Lower lobe of right lung (tissue), 2 donors: ENCODE results near the gene LMCD1. TPM values are rescaled to one million over a fixed set of nuclear protein-coding genes. Genes with fewer than 3 reads are reported as not detected.

Experiments used
- ATAC-seq, 2 donors: fragments of 200-7000 bp; cut with Tn5 transposase; one replicate each; pipeline ENCODE4 v1.9.1; 2020 to 2022; ENCODE audit warnings: mild to moderate bottlenecking in 2 of 2, moderate library complexity in 2 of 2
- DNase-seq: peaks from one replicate; pipeline ENCODE4 v3.0.0-alpha.2; 2020
- H3K27ac ChIP-seq: fragments of 200-600 bp; one replicate; pipeline ENCODE4 v1.8.0; 2022
- H3K27me3 ChIP-seq: fragments of 200-600 bp; one replicate; pipeline ENCODE4 v1.8.0; 2022; ENCODE audit warnings: low read depth
- H3K36me3 ChIP-seq: fragments of 200-600 bp; one replicate; pipeline ENCODE4 v1.8.0; 2022; ENCODE audit warnings: mild to moderate bottlenecking
- H3K4me1 ChIP-seq: fragments of 200-600 bp; one replicate; pipeline ENCODE4 v1.8.0; 2022
- H3K4me3 ChIP-seq: fragments of 200-600 bp; one replicate; pipeline ENCODE4 v1.8.0; 2022; ENCODE audit warnings: mild to moderate bottlenecking
- H3K9me3 ChIP-seq: fragments of 200-600 bp; one replicate; pipeline ENCODE4 v1.8.0; 2022
- CTCF ChIP-seq: fragments of 200-600 bp; IDR thresholded peaks from one replicate; pipeline ENCODE4 v1.8.0; 2022; ENCODE audit warnings: antibody characterized with exemption, mild to moderate bottlenecking
- intact Hi-C: fragments of 100-400 bp; cut with DNase I; formaldehyde crosslinking; loops from one replicate; pipeline ENCODE4 v1.11.0; 2022
- total RNA-seq: library from RNA; stranded (reverse); fragmentation: NEBNext Ultra II Directional; extraction: Animal tissue kit (Norgen Biotek cat#: 25700); gene quantifications from one replicate; pipeline ENCODE4 v1.2.1, GENCODE V29; 2021
- donor health status: DM: no; HTN: yes; CAD: no; lungs with severe emphysema.

LMCD1 gene
- total RNA-seq, 1 donor from 2014 or later = 93.6 TPM

DNA sequence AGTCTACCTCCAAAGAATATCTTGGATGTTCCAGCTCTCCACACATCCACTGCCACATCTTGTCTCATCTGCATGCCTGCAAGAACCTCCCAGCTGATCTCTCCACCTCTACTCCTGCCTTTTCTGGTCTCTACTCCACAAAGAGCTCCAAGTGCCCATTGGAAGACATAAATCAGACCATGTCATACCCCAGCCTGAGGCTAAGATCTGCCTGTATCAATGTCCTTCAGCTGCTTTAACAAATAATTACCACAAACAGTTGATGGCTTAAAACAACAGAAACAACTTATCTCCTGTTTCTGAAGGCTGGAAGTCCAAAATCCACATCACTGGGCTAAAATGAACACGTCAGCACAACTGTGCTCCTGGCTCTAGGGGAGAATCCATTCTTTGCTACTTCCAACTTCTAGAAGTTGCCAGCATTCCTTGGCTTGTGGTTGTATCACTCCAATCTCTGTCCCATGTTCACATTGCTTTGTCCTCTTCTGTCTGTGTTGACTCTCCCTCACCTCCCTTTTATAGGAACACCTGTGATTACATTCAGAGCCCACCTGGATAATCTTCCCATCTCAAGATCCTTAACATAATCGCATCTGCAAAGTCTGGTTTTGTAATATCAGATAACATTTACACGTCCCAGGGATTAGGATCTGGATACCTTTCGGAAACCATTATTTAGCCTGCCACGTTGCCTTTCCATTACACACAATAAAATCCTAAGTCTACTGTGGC lies 17.0 kb upstream of the LMCD1 start:
- Histone ChIP-seq H3K27ac (no peak overlapping the region), H3K9me3 (no peaks in the 10 kb centered on the region), H3K4me1 (peaks cover 21% of the 10 kb centered on the region), H3K4me3 (no peak overlapping the region), H3K27me3 (no peaks in the 10 kb centered on the region), H3K36me3 (no peaks in the 10 kb centered on the region)
- DNase-seq (no peak), ATAC-seq (no peak)
- TF ChIP-seq CTCF = no peak
- intact Hi-C loops = no loop called here

- intact Hi-C loops = no loop called here
These were observed 16.3 kb upstream of the LMCD1 start for GRCh38 chr3:8485141-8485870.

DNA sequence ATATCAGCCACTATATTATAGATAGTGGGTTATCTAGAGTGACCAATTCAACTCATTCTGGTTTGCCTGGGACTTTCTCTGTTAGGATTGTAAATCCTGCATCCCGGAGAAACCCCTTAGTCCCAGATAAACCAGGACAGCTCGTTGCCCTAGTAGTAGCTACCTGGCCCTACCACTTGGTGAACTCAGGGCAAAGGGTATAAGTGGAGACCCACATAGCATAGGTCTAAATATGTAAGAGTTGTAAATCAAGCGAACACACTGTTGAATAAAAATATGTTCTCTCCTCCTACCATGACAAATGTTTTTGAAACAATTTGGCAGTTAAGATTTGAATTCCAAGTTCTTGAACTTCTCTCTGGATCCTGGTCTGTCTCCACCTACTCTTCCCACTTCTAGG lies 15.7 kb upstream of the LMCD1 start:
- ATAC-seq (no peak), DNase-seq (no peak)
- Histone ChIP-seq H3K4me1 (peaks cover 32% of the 10 kb centered on the region), H3K27ac (no peak overlapping the region), H3K36me3 (no peaks in the 10 kb centered on the region), H3K27me3 (no peaks in the 10 kb centered on the region), H3K4me3 (no peak overlapping the region), H3K9me3 (no peaks in the 10 kb centered on the region)
- no peak for TF ChIP-seq CTCF
- intact Hi-C loops = no loop called here

More at GRCh38 chr3:8485141-8485870, 16.3 kb upstream of the LMCD1 start:
- H3K9me3 ChIP-seq = no peaks in the 10 kb centered on the region
- DNase-seq (no peak), ATAC-seq (no peak)
- H3K36me3 ChIP-seq = no peaks in the 10 kb centered on the region
- no peaks in the 10 kb centered on the region for H3K27me3 ChIP-seq
- peaks cover 28% of the 10 kb centered on the region for H3K4me1 ChIP-seq
- TF ChIP-seq CTCF = no peak
- H3K4me3 ChIP-seq = no peak overlapping the region
- H3K27ac ChIP-seq = no peak overlapping the region

GRCh38 chr3:8486434-8486833 lies 15.2 kb upstream of the LMCD1 start:
- no peaks in the 10 kb centered on the region for H3K27me3 ChIP-seq
- ATAC-seq = no peak
- no peak overlapping the region for H3K4me3 ChIP-seq
- no peak for TF ChIP-seq CTCF
- intact Hi-C loops = no loop called here
- H3K27ac ChIP-seq = no peak overlapping the region
- peaks cover 32% of the 10 kb centered on the region for H3K4me1 ChIP-seq
- no peaks in the 10 kb centered on the region for H3K9me3 ChIP-seq
- DNase-seq = no peak
- H3K36me3 ChIP-seq = no peaks in the 10 kb centered on the region

GRCh38 chr3:8486936-8487335 lies 14.7 kb upstream of the LMCD1 start:
- ATAC-seq (no peak), DNase-seq (no peak)
- no peak overlapping the region for H3K4me3 ChIP-seq

More at GRCh38 chr3:8486936-8487335, 14.7 kb upstream of the LMCD1 start:
- peaks cover 34% of the 10 kb centered on the region for H3K4me1 ChIP-seq
- H3K27ac ChIP-seq = no peak overlapping the region
- no peaks in the 10 kb centered on the region for H3K27me3 ChIP-seq
- no peak for TF ChIP-seq CTCF
- no peaks in the 10 kb centered on the region for H3K36me3 ChIP-seq
- no peaks in the 10 kb centered on the region for H3K9me3 ChIP-seq
- intact Hi-C loops = no loop called here
